Smooth muscle cell (in vitro differentiated cells): ENCODE results near the gene HDHD3. TPM values are rescaled to one million over a fixed set of nuclear protein-coding genes. Genes with fewer than 3 reads are reported as not detected.

Experiments
- DNase-seq: peaks from one replicate; lab custom pipeline; 2025; ENCODE audit not compliant: unreplicated experiment; lab: John Stamatoyannopoulos, UW
- H2AFZ ChIP-seq: fragments of 200-600 bp; sonication (generic); 2 replicates; pipeline ENCODE4 v1.6.0; 2016; ENCODE audit warnings: antibody characterized with exemption, low read depth, mild to moderate bottlenecking
- H3F3A ChIP-seq: fragments of 200-600 bp; sonication (generic); 2 replicates; pipeline ENCODE4 v1.6.0; 2017; ENCODE audit warnings: antibody characterized with exemption, low read depth
- H3K27ac ChIP-seq: fragments of 200-600 bp; sonication (generic); 2 replicates; pipeline ENCODE4 v1.5.1; 2016; ENCODE audit warnings: low read depth, mild to moderate bottlenecking
- H3K27me3 ChIP-seq: fragments of 200-600 bp; sonication (generic); 2 replicates; pipeline ENCODE4 v1.6.1; 2016; ENCODE audit warnings: low read depth, mild to moderate bottlenecking
- H3K36me3 ChIP-seq: fragments of 200-600 bp; sonication (generic); 2 replicates; pipeline ENCODE4 v1.5.1; 2016; ENCODE audit warnings: low read depth
- H3K4me1 ChIP-seq: fragments of 200-600 bp; sonication (generic); 2 replicates; pipeline ENCODE4 v1.5.1; 2016; ENCODE audit warnings: low read depth
- H3K4me2 ChIP-seq: fragments of 200-600 bp; sonication (generic); 2 replicates; pipeline ENCODE4 v1.6.0; 2016; ENCODE audit warnings: mild to moderate bottlenecking
- H3K4me3 ChIP-seq: fragments of 200-600 bp; sonication (generic); 2 replicates; pipeline ENCODE4 v1.5.1; 2016; ENCODE audit warnings: mild to moderate bottlenecking
- H3K79me2 ChIP-seq: fragments of 200-600 bp; sonication (generic); 2 replicates; pipeline ENCODE4 v1.6.0; 2016; ENCODE audit warnings: low read depth, mild to moderate bottlenecking
- H3K9ac ChIP-seq: fragments of 200-600 bp; sonication (generic); 2 replicates; pipeline ENCODE4 v1.6.0; 2016; ENCODE audit warnings: low read depth
- H3K9me3 ChIP-seq: fragments of 200-600 bp; sonication (generic); replicated peaks from 2 replicates; pipeline ENCODE4 v1.5.1; 2016; ENCODE audit warnings: low read depth
- H4K20me1 ChIP-seq: fragments of 200-600 bp; sonication (generic); 2 replicates; pipeline ENCODE4 v1.6.0; 2016; ENCODE audit warnings: low read depth
- CTCF ChIP-seq: fragments of 200-600 bp; sonication (generic); IDR thresholded peaks from 2 replicates; pipeline ENCODE4 v1.5.1; 2017; ENCODE audit warnings: borderline replicate concordance, mild to moderate bottlenecking, antibody characterized with exemption; ENCODE audit not compliant: insufficient read depth, poor library complexity, severe bottlenecking
- WGBS: methylation state at CpG from one replicate; pipeline ENCODE4 v1.1.7; 2016; ENCODE audit warnings: low lambda C conversion rate; 5-methylcytosine and 5-hydroxymethylcytosine counted together
- polyA plus RNA-seq: library from polyadenylated mRNA; unstranded; fragments of >200 nt; fragmentation: Nextera tagmentation; extraction: Ambion mirVana; gene quantifications from 2 replicates; pipeline ENCODE4 v1.2.1, GENCODE V29; 2016
- total RNA-seq: library from RNA; depleted of rRNA; stranded (reverse); fragments of >200 nt; gene quantifications from 2 replicates; pipeline ENCODE4 v1.2.3, GENCODE V29; 2014

HDHD3 gene
- total and polyA plus RNA-seq, 2 experiments from 2014 or later, result 2.9 to 12.5 TPM

DNA sequence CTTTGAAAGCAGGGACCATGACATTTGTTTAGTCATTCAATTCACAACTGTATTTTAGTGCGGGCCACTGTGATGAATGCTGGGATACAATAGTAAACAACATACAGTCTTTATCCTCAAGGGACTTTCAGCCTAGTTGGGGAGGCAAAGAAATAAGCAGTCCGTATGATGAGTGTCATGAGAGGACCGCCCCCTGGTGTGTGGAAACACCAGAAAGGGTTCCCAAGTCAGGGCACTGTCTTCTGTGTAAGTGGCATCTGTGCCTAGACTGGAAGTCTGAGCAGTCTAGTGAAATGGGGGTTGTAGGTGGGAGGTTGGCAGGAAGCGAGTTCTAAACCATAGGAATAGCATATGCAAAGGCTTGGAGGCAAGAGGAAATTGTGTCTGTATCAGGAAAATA lies 40.6 kb upstream of the HDHD3 start:
- no peak overlapping the region for H3K4me3 ChIP-seq
- no peak overlapping the region for H3K27ac ChIP-seq
- H3K9me3 ChIP-seq, result no peaks in the 10 kb centered on the region
- H3K36me3 ChIP-seq, result no peaks in the 10 kb centered on the region
- H3K9ac ChIP-seq, result no peak overlapping the region
- no peak for TF ChIP-seq CTCF
- H3K4me1 ChIP-seq, result no peaks in the 10 kb centered on the region
- 92% methylated on average over 4 of the region's 4 CpGs for whole genome bisulfite sequencing
- no peaks in the 10 kb centered on the region for H3K27me3 ChIP-seq
- no peak overlapping the region for H2AFZ ChIP-seq
- no peak for DNase-seq
- no peaks in the 10 kb centered on the region for H4K20me1 ChIP-seq
- no peak overlapping the region for H3K4me2 ChIP-seq
- peaks cover 4% of the 10 kb centered on the region for H3F3A ChIP-seq
- no peaks in the 10 kb centered on the region for H3K79me2 ChIP-seq

DNA sequence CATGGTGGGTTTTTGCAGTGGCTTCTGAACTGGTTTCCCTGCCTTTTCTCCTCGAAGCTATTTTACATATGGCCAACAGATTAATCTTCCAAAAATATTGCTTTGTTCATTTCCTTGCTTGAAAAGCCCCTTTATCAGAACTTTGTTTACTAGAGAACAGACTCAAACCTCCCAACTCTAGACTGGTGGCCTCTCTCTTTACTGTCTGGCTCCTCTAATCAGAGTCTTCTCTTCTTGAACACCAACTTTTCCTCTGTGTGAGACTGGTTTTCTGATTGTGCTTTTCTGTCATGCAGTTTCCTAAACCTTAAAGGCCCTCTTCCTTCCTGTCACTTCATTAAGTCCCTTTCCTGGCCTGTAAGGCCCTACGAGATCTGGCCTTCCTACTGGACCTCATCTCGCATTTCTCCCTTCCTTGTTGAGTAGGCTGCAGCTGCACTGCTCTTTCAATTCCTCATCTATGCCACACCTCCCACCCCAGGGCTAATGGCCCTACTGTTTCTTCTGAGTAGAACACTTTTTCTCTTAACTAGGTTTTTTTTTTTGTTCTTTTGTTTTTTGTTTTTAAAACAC lies 39.4 kb upstream of the HDHD3 start:
- H3K4me1 ChIP-seq, result peaks cover 3% of the 10 kb centered on the region
- H3K79me2 ChIP-seq, result no peaks in the 10 kb centered on the region
- H2AFZ ChIP-seq, result peak overlapping the region; percentile 9
- no peak overlapping the region for H3K27ac ChIP-seq
- no peaks in the 10 kb centered on the region for H4K20me1 ChIP-seq
- H3F3A ChIP-seq, result peaks cover 14% of the 10 kb centered on the region
- DNase-seq, result no peak
- no peak overlapping the region for H3K9ac ChIP-seq
- 58% methylated on average over 3 of the region's 3 CpGs for WGBS
- no peak for TF ChIP-seq CTCF
- H3K27me3 ChIP-seq, result no peaks in the 10 kb centered on the region
- H3K9me3 ChIP-seq, result no peaks in the 10 kb centered on the region
- no peak overlapping the region for H3K4me3 ChIP-seq
- no peaks in the 10 kb centered on the region for H3K36me3 ChIP-seq
- no peak overlapping the region for H3K4me2 ChIP-seq

DNA sequence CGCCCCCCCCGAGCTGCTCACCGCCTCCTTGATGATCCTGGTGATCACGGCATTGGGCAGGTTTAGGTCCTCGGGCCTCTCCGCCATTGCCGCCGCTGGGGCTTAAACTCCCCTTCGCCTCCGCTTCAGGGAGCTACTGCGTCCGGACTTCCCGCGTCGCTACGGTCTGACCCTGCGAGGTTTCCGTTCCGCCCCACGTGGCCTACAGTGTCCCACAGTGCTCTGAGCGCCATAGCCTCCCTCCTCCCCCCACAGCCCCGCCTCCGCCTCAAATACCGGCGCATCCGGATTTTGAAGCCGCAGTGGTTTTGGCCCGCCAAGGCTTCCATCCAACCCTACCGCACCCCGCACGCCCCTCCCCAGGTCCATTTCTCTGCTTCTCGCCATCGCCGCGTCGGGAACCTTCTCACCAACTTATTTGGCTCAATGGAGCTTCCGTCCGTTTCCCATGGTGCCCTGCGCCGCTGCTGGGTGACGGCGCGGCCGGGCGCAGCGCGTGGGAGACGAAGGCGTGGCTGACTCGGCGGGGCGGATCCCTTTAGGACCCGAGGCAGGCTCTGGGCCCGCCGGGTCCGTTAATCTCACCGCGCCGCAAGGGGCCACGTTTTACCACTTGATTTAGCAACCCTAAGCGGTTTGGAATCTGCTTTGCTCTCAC lies 33.5 kb upstream of the HDHD3 start, which contains the start of the genes C9orf43 and POLE3:
Gene C9orf43 (plus strand): TSS at position 541 of the 658 bp plus-strand sequence. CDS start 2,747 bp downstream, outside the sequence.
Gene POLE3 (minus strand): TSS at position 469 of the 658 bp plus-strand sequence. CDS start 382 bp downstream, at position 87.
- DNase-seq, result peak; percentile 86
- Histone ChIP-seq H2AFZ (peak within 1 kb of the TSS; percentile 90), H3K27me3 (no peaks in the 10 kb centered on the region), H4K20me1 (no peaks in the 10 kb centered on the region), H3K27ac (peak within 1 kb of the TSS; percentile 95), H3K4me3 (peak within 1 kb of the TSS; percentile 70), H3K36me3 (no peaks in the 10 kb centered on the region), H3K79me2 (peaks cover 17% of the 10 kb centered on the region), H3K9me3 (no peaks in the 10 kb centered on the region), H3K9ac (peak within 1 kb of the TSS; percentile 97), H3K4me1 (peaks cover 9% of the 10 kb centered on the region), H3K4me2 (peak within 1 kb of the TSS; percentile 90), H3F3A (peaks cover 19% of the 10 kb centered on the region)
- under 1% methylated on average over 59 of the region's 61 CpGs for WGBS
- TF ChIP-seq CTCF, result no peak
